ENCODE results near the gene BRD2. TPM values are rescaled to one million over a fixed set of nuclear protein-coding genes. Genes with fewer than 3 reads are reported as not detected.
A peak's percentile ranks its signal among the peaks of the same experiment; 100 is the strongest.

BRD2 gene
- total and polyA plus RNA-seq, 9 of the 15 experiments (the other 6 are each of a cell fraction or from before 2014, with no cell fraction given) = 19.0 to 252 (median 181) TPM

DNA sequence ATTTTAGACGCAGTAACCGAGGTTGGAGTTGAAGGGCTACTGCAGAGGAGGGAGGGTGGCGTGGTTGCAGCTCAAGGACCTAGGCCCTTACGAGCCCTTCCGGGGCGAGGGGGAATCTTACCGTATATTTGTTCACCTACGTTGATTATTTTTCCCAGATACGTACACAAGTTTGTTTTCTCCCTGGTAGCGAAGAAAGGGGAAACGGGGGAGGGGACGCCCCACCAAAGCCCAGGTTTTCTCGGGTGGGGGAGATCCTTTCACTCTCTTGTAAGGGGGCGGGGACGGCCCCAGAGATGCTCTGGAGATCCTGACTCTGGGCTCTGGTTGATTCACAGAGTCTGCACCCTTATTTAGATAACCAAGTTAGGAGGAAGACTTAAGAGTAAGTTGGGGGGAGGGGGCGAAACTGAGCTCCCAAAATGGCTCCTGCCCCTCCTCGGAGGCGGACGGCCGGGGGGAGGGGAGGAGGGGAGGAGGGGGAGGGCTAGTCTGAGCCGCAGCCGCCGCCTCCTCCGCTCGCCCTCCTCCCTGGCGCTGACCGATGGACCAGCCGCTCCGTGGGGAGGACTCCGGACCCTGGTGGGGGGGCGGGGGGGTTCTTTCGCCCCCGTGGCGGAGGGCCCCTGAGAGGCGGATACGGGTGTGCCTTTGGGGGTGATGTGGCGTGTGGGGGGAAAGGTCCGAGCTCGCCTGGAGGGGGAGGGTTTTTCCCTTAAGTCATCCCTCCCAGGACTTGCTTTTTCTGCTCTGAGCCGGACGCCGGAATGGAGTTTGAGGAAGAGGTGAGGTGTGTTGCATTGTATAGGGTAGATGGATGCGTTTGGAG is 2.2 kb downstream of the BRD2 start (continued):
- TF ChIP-seq ZBTB11 (CRISPR knock-in tag; IDR thresholded peaks at IDR 0.05) = no peak
- peak; percentile 69 for TF ChIP-seq CHD2 (IDR thresholded peaks at IDR 0.05; ENCODE audit: low read depth, low read length)
- TF ChIP-seq IRF9 (tag; IDR thresholded peaks at IDR 0.05) = no peak
- 0 out of 4 replicates have a peak, but pooled peaks of 1 of the 2 experiments have one; percentile 1 for TF ChIP-seq ARNT (IDR thresholded peaks at IDR 0.05)
- TF ChIP-seq ZNF444 (CRISPR knock-in tag; IDR thresholded peaks at IDR 0.05) = peak; percentile 88
- TF ChIP-seq, protein P1, sequence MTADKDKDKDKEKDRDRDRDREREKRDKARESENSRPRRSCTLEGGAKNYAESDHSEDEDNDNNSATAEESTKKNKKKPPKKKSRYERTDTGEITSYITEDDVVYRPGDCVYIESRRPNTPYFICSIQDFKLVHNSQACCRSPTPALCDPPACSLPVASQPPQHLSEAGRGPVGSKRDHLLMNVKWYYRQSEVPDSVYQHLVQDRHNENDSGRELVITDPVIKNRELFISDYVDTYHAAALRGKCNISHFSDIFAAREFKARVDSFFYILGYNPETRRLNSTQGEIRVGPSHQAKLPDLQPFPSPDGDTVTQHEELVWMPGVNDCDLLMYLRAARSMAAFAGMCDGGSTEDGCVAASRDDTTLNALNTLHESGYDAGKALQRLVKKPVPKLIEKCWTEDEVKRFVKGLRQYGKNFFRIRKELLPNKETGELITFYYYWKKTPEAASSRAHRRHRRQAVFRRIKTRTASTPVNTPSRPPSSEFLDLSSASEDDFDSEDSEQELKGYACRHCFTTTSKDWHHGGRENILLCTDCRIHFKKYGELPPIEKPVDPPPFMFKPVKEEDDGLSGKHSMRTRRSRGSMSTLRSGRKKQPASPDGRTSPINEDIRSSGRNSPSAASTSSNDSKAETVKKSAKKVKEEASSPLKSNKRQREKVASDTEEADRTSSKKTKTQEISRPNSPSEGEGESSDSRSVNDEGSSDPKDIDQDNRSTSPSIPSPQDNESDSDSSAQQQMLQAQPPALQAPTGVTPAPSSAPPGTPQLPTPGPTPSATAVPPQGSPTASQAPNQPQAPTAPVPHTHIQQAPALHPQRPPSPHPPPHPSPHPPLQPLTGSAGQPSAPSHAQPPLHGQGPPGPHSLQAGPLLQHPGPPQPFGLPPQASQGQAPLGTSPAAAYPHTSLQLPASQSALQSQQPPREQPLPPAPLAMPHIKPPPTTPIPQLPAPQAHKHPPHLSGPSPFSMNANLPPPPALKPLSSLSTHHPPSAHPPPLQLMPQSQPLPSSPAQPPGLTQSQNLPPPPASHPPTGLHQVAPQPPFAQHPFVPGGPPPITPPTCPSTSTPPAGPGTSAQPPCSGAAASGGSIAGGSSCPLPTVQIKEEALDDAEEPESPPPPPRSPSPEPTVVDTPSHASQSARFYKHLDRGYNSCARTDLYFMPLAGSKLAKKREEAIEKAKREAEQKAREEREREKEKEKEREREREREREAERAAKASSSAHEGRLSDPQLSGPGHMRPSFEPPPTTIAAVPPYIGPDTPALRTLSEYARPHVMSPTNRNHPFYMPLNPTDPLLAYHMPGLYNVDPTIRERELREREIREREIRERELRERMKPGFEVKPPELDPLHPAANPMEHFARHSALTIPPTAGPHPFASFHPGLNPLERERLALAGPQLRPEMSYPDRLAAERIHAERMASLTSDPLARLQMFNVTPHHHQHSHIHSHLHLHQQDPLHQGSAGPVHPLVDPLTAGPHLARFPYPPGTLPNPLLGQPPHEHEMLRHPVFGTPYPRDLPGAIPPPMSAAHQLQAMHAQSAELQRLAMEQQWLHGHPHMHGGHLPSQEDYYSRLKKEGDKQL (CRISPR knock-in tag; IDR thresholded peaks at IDR 0.05; ENCODE audit: borderline replicate concordance) = no peak
- no peak for TF ChIP-seq E2F3 (CRISPR knock-in tag; IDR thresholded peaks at IDR 0.05)
- TF ChIP-seq HOMEZ (CRISPR knock-in tag; IDR thresholded peaks at IDR 0.05) = no peak
- TF ChIP-seq SMARCA5 (IDR thresholded peaks at IDR 0.05) = no peak
- TF ChIP-seq RFX7 (CRISPR knock-in tag; IDR thresholded peaks at IDR 0.05) = no peak
- no peak for TF ChIP-seq ZKSCAN8 (CRISPR knock-in tag; IDR thresholded peaks at IDR 0.05)
- TF ChIP-seq, protein P2, sequence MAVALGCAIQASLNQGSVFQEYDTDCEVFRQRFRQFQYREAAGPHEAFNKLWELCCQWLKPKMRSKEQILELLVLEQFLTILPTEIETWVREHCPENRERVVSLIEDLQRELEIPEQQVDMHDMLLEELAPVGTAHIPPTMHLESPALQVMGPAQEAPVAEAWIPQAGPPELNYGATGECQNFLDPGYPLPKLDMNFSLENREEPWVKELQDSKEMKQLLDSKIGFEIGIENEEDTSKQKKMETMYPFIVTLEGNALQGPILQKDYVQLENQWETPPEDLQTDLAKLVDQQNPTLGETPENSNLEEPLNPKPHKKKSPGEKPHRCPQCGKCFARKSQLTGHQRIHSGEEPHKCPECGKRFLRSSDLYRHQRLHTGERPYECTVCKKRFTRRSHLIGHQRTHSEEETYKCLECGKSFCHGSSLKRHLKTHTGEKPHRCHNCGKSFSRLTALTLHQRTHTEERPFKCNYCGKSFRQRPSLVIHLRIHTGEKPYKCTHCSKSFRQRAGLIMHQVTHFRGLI (CRISPR knock-in tag; IDR thresholded peaks at IDR 0.05) = no peak
- TF ChIP-seq FOXJ3 (CRISPR knock-in tag; IDR thresholded peaks at IDR 0.05) = no peak
- no peak for TF ChIP-seq OTX1 (CRISPR knock-in tag; IDR thresholded peaks at IDR 0.05)

Data from K562 (cell line).